ENCODE data around the gene POMGNT2.

The POMGNT2 gene

GRCh38 chr3:43086460-43087165, 19.3 kb downstream of the POMGNT2 start:
- Histone ChIP-seq H3K27me3 (ENCODE audit: low read depth, low read length) (no peaks in the 10 kb centered on the region), H3K36me3 (ENCODE audit: control insufficient read depth in 1 of 2, insufficient read depth in 2 of 2, low read length in 2 of 2) (peaks cover 0 to 2% of the 10 kb centered on the region in 2 donors), H3K4me1 (ENCODE audit: control insufficient read depth in 1 of 2, insufficient read depth in 2 of 2, low read length in 2 of 2) (peaks cover 0 to 9% of the 10 kb centered on the region in 2 donors), H3K27ac (ENCODE audit: low read length) (no peak overlapping the region), H3K9me3 (ENCODE audit: control insufficient read depth in 1 of 2, low read length in 2 of 2) (no peaks in the 10 kb centered on the region), H3K4me3 (ENCODE audit: low read depth in 1 of 2, low read length in 2 of 2) (no peak overlapping the region)

GRCh38 chr3:43082457-43082856, 23.4 kb downstream of the POMGNT2 start:
- Histone ChIP-seq H3K27ac (ENCODE audit: low read length) (no peak overlapping the region), H3K36me3 (ENCODE audit: control insufficient read depth in 1 of 2, insufficient read depth in 2 of 2, low read length in 2 of 2) (peaks cover 0 to 32% of the 10 kb centered on the region in 2 donors), H3K27me3 (ENCODE audit: low read depth, low read length) (no peaks in the 10 kb centered on the region), H3K9me3 (ENCODE audit: control insufficient read depth in 1 of 2, low read length in 2 of 2) (no peaks in the 10 kb centered on the region), H3K4me1 (ENCODE audit: control insufficient read depth in 1 of 2, insufficient read depth in 2 of 2, low read length in 2 of 2) (no peaks in the 10 kb centered on the region), H3K4me3 (ENCODE audit: low read depth in 1 of 2, low read length in 2 of 2) (no peak overlapping the region)

GRCh38 chr3:43081796-43082195, 24.1 kb downstream of the POMGNT2 start:
- H3K27ac ChIP-seq (ENCODE audit: low read length) = no peak overlapping the region
- H3K4me3 ChIP-seq (ENCODE audit: low read depth in 1 of 2, low read length in 2 of 2) = no peak overlapping the region
- H3K36me3 ChIP-seq (ENCODE audit: control insufficient read depth in 1 of 2, insufficient read depth in 2 of 2, low read length in 2 of 2) = peaks cover 0 to 32% of the 10 kb centered on the region in 2 donors
- no peaks in the 10 kb centered on the region for H3K9me3 ChIP-seq (ENCODE audit: control insufficient read depth in 1 of 2, low read length in 2 of 2)
- H3K27me3 ChIP-seq (ENCODE audit: low read depth, low read length) = no peaks in the 10 kb centered on the region
- no peaks in the 10 kb centered on the region for H3K4me1 ChIP-seq (ENCODE audit: control insufficient read depth in 1 of 2, insufficient read depth in 2 of 2, low read length in 2 of 2)

GRCh38 chr3:43080726-43081568, 24.9 kb downstream of the POMGNT2 start:
- H3K36me3 ChIP-seq (ENCODE audit: control insufficient read depth in 1 of 2, insufficient read depth in 2 of 2, low read length in 2 of 2) = peaks cover 0 to 32% of the 10 kb centered on the region in 2 donors
- no peak overlapping the region for H3K27ac ChIP-seq (ENCODE audit: low read length)
- no peaks in the 10 kb centered on the region for H3K9me3 ChIP-seq (ENCODE audit: control insufficient read depth in 1 of 2, low read length in 2 of 2)
- H3K27me3 ChIP-seq (ENCODE audit: low read depth, low read length) = no peaks in the 10 kb centered on the region
- H3K4me3 ChIP-seq (ENCODE audit: low read depth in 1 of 2, low read length in 2 of 2) = no peak overlapping the region
- no peaks in the 10 kb centered on the region for H3K4me1 ChIP-seq (ENCODE audit: control insufficient read depth in 1 of 2, insufficient read depth in 2 of 2, low read length in 2 of 2)

GRCh38 chr3:43079536-43080332, 26.1 kb downstream of the POMGNT2 start:
- H3K4me3 ChIP-seq (ENCODE audit: low read depth in 1 of 2, low read length in 2 of 2) = no peak overlapping the region
- H3K27ac ChIP-seq (ENCODE audit: low read length) = no peak overlapping the region
- H3K9me3 ChIP-seq (ENCODE audit: control insufficient read depth in 1 of 2, low read length in 2 of 2) = no peaks in the 10 kb centered on the region
- H3K27me3 ChIP-seq (ENCODE audit: low read depth, low read length) = no peaks in the 10 kb centered on the region
- no peaks in the 10 kb centered on the region for H3K4me1 ChIP-seq (ENCODE audit: control insufficient read depth in 1 of 2, insufficient read depth in 2 of 2, low read length in 2 of 2)
- peaks cover 0 to 32% of the 10 kb centered on the region in 2 donors for H3K36me3 ChIP-seq (ENCODE audit: control insufficient read depth in 1 of 2, insufficient read depth in 2 of 2, low read length in 2 of 2)

- Histone ChIP-seq H3K36me3 (ENCODE audit: control insufficient read depth in 1 of 2, insufficient read depth in 2 of 2, low read length in 2 of 2) (peaks cover 0 to 32% of the 10 kb centered on the region in 2 donors), H3K9me3 (ENCODE audit: control insufficient read depth in 1 of 2, low read length in 2 of 2) (no peaks in the 10 kb centered on the region), H3K27ac (ENCODE audit: low read length) (no peak overlapping the region), H3K4me3 (ENCODE audit: low read depth in 1 of 2, low read length in 2 of 2) (no peak overlapping the region), H3K4me1 (ENCODE audit: control insufficient read depth in 1 of 2, insufficient read depth in 2 of 2, low read length in 2 of 2) (no peaks in the 10 kb centered on the region), H3K27me3 (ENCODE audit: low read depth, low read length) (no peaks in the 10 kb centered on the region)
Observed at GRCh38 chr3:43077707-43078106, 28.2 kb downstream of the POMGNT2 start.

- Histone ChIP-seq H3K36me3 (ENCODE audit: control insufficient read depth in 1 of 2, insufficient read depth in 2 of 2, low read length in 2 of 2) (peaks cover 0 to 32% of the 10 kb centered on the region in 2 donors), H3K4me3 (ENCODE audit: low read depth in 1 of 2, low read length in 2 of 2) (no peak overlapping the region), H3K9me3 (ENCODE audit: control insufficient read depth in 1 of 2, low read length in 2 of 2) (no peaks in the 10 kb centered on the region), H3K27ac (ENCODE audit: low read length) (no peak overlapping the region), H3K27me3 (ENCODE audit: low read depth, low read length) (no peaks in the 10 kb centered on the region), H3K4me1 (ENCODE audit: control insufficient read depth in 1 of 2, insufficient read depth in 2 of 2, low read length in 2 of 2) (no peaks in the 10 kb centered on the region)
Observed at GRCh38 chr3:43077261-43077660, 28.6 kb downstream of the POMGNT2 start.

- Histone ChIP-seq H3K27ac (ENCODE audit: low read length) (no peak overlapping the region), H3K9me3 (ENCODE audit: control insufficient read depth in 1 of 2, low read length in 2 of 2) (no peaks in the 10 kb centered on the region), H3K4me1 (ENCODE audit: control insufficient read depth in 1 of 2, insufficient read depth in 2 of 2, low read length in 2 of 2) (no peaks in the 10 kb centered on the region), H3K27me3 (ENCODE audit: low read depth, low read length) (no peaks in the 10 kb centered on the region), H3K36me3 (ENCODE audit: control insufficient read depth in 1 of 2, insufficient read depth in 2 of 2, low read length in 2 of 2) (peaks cover 0 to 32% of the 10 kb centered on the region in 2 donors), H3K4me3 (ENCODE audit: low read depth in 1 of 2, low read length in 2 of 2) (no peak overlapping the region)
Observed at GRCh38 chr3:43076857-43077256, 29.0 kb downstream of the POMGNT2 start.

- no peaks in the 10 kb centered on the region for H3K9me3 ChIP-seq (ENCODE audit: control insufficient read depth in 1 of 2, low read length in 2 of 2)
- H3K36me3 ChIP-seq (ENCODE audit: control insufficient read depth in 1 of 2, insufficient read depth in 2 of 2, low read length in 2 of 2) = peaks cover 0 to 25% of the 10 kb centered on the region in 2 donors
- no peak overlapping the region for H3K27ac ChIP-seq (ENCODE audit: low read length)
- no peak overlapping the region for H3K4me3 ChIP-seq (ENCODE audit: low read depth in 1 of 2, low read length in 2 of 2)
- no peaks in the 10 kb centered on the region for H3K27me3 ChIP-seq (ENCODE audit: low read depth, low read length)
- H3K4me1 ChIP-seq (ENCODE audit: control insufficient read depth in 1 of 2, insufficient read depth in 2 of 2, low read length in 2 of 2) = no peaks in the 10 kb centered on the region
Observed at GRCh38 chr3:43075904-43076661, 29.8 kb downstream of the POMGNT2 start.

GRCh38 chr3:43074901-43075689, 30.8 kb downstream of the POMGNT2 start:
- Histone ChIP-seq H3K4me3 (ENCODE audit: low read depth in 1 of 2, low read length in 2 of 2) (no peak overlapping the region), H3K9me3 (ENCODE audit: control insufficient read depth in 1 of 2, low read length in 2 of 2) (no peaks in the 10 kb centered on the region), H3K27ac (ENCODE audit: low read length) (no peak overlapping the region), H3K27me3 (ENCODE audit: low read depth, low read length) (no peaks in the 10 kb centered on the region), H3K4me1 (ENCODE audit: control insufficient read depth in 1 of 2, insufficient read depth in 2 of 2, low read length in 2 of 2) (no peaks in the 10 kb centered on the region), H3K36me3 (ENCODE audit: control insufficient read depth in 1 of 2, insufficient read depth in 2 of 2, low read length in 2 of 2) (peaks cover 0 to 15% of the 10 kb centered on the region in 2 donors)

Measured in muscle layer of duodenum (tissue), 2 donors.